ENCODE results near the gene ZRSR2.
"Not testable (repeated sequence)": the region's sequence is repeated elsewhere in the genome, so short reads cannot be mapped to it uniquely, and the experiment has no call there.

ZRSR2 gene

DNA sequence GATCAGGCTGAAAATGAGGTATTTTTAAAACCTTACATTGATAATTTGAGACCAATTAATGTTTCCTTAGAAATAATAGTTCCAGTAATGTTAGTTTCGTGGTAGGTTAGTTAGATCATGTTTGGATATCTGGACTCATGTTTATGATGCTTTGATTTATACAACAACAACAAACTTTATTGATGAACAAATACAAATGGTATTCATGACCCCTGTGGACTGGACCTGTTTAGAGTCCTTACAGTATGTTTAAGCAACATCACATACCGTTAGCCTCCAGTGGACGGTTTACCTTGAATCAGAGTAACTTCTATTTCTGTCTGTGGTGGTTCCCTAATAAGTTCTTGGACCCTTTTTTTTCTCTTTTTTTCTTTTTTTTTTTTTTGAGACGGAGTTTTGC, 18.0 kb downstream of the ZRSR2 start:
- DNase-seq, result no peak

DNA sequence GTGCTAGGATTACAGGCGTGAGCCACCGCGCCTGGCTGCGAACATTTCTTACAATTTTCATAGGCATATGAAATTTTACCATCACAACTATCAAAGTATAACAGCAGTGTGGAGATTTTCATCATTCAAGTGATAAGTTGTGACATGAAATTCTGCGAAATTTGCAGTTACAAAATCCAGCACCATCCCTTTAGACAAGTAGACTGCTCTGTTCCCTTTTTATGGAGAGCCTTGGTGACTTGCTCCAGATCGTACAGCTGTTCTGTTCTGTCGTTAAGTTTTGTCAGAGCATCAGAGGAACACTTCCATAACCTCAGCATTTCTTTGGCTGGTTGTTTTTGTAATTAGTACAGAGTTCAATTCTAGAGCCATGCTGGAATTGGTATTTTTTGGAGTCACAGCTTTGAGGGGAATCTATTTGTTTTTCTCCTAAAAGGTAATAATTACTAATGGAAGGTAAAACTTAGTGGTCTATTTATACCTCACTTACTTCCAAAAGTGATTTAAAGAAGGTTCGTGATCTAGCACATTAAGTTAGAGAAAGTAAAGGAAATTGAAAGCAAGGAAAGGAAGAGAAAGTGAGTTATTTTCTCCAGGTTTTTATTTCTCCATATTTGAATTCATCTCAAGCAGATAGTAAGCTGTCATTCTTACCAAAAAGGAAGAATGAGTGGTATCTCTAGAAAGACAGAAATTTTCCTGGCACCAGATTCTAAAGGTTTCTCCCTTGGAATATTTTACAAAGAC, 22.1 kb downstream of the ZRSR2 start:
- DNase-seq, result no peak

DNA sequence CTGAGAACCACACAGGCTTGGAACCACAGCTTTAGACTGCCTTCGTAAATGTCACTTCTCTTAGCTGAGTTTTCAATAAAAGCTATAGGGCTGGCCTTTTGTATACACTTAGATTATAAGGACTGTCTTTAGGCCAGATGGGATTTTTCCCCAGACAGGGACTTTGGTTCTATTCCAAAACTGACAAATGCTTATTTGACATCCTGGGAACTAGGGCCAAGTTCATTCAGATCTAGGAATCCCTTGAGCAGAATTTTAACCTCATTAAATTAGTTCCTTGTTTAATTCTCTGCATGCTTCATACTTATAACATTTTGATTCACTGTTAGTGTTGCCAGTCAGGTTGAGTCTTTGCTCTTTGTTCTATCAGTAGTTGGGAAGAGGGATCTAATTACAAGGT, 23.1 kb downstream of the ZRSR2 start:
- no peak for DNase-seq

DNA sequence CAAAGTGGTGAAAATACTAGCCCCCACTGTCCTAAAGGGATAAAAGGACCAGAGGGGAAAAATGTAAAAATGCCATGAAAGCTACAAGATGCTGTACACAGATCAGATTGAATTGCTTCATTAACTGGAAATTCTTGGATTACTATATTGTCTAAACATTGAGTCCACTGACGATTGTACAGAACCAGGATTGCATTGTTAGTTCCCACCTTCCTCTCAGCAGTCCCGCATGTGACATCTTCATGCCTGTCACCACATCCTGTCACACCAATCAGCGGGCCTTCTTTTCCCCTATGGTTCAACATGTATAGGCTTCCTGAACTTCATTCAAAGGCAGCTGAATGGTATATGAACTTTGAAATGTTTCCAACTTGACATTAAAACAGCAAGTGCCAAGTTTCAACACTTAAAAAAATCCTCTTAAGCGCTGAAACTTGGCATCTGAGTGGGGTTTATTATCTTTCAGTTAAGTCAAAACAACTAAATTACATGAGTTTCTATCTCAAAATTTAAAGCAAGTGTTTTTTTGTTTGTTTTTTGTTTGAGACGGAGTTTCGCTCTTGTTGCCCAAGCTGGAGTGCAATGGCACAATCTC, 24.6 kb downstream of the ZRSR2 start:
- no peak for DNase-seq

DNA sequence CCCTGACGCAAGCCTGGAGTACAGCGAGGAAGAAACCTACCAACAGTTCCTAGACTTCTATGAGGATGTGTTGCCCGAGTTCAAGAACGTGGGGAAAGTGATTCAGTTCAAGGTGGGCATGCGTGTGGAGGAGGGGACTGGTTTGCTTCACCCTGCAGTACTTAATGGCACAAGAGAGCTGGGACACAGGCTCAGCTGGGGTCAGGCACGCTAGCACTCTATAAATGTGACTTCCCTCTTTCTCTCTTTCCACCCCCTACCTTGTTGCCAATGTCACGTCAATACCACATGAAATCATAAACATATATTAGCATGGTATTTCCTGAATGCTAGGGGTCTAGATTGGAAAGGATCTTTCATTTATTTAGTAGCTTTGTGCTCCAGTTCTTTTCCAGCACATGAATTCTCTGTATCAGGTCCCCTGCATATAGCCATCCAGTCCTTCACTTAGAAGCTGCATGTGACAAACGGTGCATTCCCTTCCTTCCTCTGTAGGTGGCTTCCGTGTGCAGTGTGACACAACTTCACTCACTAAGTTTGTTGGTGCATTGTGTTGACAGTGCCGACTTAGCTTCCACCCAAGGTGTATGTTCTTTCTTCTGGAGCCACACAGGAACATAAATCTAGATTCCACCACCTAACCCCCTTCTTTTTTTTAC, 25.6 kb downstream of the ZRSR2 start:
- no peak for DNase-seq

DNA sequence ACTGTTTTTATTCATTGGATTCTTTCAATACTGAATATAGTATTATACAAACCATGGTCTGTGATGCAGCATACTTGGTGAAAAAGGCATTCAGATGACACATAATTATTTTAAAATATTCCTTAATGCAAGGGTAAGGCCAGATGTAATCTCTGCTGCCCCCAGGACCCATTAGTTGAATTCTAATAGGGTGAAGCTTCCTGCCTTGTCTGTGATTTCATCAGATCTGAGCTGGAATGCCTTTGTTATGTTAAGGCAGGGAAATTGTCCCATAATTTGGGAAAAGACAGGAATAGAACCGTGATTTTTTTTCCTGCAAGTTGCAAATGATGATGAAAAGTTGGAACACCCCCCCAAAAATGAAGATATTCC, 26.1 kb downstream of the ZRSR2 start:
- DNase-seq, result no peak

DNA sequence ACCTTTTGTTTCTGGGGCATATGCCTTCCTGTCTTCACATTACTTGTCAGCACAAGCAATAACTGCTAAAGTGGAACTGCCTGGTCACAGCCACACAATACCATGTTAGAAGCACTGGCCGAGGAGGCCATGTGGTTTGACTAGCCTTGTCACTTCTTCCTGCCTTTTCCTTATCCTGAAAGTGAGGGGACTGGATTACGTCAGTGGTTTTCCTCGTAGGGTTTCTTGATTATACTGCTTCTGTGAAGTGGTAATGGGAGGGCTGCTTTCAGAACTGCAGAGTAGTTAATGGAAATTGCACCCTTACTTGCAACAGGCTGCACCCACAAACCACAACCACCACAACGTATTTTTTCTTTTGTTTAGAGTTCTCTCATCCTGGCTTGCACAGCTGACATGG, 26.6 kb downstream of the ZRSR2 start:
- DNase-seq, result no peak

DNA sequence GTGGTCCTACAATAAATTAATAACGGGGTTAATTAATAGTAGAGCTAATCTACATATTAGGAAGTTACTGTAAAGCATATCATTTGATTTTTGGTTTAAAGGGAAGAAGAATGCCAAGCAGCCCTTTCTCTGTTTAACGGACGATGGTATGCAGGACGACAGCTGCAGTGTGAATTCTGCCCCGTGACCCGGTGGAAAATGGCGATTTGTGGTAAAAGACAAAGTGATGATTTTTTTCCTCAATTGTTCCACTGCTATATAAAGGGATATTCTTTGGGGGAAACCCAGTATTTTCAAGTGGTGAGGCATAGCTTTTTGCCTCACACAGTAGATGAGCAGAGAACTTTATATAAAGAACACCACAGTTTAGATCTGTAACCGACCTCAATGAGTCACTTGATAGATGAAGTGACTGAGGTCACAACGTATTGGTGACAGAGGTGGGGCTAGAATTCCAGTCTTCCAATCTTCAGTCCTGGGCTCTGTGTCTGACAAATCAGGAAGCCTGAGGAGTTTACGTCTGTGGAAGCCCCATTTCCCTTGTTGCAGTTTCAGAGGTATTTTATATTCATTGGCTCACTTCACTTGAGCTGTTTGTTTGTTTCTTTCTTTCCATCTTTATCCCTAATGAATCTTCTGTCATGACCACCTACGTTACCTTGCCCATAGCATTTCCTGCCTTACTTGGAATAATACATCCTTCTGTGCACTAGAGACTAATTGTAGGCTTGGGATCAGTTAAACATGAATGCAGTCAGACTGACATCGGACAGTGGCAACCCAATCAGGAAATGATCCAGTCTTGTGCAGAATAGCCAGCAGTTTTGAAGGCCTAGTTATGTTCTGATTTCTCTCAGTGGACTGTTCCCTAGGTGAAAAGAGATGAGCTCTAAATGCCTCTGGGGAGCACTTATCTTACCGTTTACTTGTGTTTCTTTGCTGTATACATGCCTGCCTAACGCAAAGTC, 30.1 kb downstream of the ZRSR2 start:
- DNase-seq, result no peak

DNA sequence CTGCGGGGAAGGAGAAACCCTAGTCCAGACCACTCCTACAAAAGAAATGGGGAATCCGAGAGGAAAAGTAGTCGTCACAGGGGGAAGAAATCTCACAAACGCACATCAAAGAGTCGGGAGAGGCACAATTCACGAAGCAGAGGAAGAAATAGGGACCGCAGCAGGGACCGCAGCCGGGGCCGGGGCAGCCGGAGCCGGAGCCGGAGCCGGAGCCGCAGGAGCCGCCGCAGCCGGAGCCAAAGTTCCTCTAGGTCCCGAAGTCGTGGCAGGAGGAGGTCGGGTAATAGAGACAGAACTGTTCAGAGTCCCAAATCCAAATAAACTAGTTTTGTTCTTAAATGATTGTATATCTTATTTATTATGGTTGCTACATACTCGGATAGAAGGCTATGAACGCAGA, 32.6 kb downstream of the ZRSR2 start:
- DNase-seq, result no peak

DNA sequence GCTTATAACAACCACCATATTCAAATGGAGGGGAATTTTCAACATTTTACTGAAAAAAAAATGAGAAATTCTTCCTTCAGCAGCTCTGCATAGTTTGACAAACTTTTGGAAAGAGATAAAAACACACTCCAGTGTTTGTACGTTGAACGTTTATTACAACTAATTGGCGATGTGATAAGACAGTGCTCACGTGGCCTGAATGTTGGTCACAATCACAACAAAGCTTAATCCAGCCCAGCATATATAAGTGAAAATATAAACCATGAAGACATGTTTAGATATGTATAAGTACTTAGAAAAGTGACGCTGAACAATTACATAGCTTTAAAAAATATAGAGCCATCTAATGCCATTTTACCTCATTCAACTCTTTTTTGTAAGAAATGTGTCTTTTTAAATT, 35.7 kb downstream of the ZRSR2 start:
- no peak for DNase-seq

DNA sequence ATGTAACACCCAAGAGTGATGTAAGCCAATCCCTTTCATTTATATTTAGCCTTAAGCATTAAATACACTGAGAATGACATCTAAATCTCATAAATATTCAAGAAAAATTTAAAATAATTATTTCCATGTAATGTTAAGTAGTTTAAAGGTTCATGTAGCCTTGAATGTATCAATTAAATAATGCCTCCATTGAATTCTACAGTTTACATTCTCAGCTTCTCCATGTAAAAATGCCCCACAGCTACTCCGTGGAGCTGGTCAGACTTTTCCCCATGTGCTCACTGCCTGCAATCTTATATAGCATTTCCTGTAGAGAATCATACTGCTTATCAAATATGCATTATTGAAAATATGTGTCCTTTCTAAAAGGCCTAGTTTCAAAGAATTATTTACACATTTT, 38.9 kb downstream of the ZRSR2 start:
- no peak for DNase-seq

DNA sequence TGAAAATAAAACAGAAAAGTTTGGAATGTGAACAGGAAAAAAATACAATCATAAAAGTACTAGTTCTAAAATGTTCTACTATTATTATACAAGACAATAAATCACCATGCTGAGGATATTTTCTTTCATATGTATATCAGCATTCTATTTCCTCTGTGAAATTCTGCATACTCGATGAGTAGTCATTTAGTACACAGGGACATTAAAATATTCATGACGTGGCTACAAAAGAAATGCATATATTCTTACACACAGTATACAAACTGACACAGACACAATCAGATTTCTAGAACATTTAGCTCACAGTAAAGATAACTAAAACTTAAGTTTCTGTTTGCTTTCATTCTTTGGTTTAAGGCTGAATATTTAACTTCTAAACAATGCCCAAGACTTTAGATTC, 41.1 kb downstream of the ZRSR2 start:
- DNase-seq, result not testable (repeated sequence)

DNA sequence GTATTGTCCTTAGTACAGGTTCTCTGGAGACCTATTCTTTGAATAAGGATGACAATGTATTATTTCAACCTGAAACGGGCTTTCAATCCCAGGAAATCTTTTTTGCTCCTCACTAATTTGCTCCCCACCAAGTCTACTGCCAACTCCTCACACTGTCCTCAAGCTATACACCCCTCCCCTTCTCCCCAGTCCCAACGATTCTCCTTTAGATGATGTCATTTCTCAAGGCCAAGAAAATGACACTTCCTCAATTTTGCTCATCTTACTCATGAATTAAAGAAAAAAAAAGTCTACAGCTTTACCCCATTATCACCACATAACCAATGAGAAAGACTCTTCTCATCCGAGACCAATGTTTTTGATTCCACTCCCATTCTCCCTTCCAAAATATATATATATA, 43.8 kb downstream of the ZRSR2 start:
- no peak for DNase-seq

DNA sequence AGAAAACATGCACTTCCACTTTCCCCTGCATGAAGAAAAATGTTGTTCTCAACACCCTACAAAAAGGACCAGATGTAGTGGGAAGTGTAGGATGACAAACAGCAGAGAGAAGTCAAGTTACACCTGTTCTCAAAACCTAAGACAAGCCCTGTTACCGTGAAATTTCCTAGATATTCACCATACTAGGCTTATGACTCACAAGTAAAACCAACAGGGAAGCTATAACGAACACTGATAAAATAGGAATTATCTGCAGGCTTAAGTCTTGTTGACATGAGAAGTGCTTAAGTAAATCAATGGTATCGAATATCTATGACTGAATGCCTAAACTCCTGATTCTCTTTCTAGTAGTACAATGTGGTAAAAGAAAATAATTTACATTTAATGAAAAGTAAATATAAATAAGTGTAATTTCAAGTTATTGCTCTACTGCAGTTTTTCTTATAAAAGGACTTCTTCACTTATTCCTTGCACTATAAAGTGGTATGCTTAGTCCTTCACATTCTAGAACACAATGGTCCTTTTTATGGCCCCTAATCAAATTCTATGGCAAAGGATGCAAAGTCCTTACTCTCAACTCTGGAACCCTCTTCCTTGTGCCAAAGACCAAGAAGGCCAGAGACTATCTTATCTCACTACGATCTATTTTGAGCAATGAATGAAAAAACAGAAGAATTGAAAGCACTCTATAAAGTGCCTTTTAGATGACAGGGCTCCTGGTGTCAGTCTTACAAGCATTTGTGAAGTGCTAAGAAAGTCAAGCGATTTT, 44.7 kb downstream of the ZRSR2 start:
- no peak for DNase-seq

DNA sequence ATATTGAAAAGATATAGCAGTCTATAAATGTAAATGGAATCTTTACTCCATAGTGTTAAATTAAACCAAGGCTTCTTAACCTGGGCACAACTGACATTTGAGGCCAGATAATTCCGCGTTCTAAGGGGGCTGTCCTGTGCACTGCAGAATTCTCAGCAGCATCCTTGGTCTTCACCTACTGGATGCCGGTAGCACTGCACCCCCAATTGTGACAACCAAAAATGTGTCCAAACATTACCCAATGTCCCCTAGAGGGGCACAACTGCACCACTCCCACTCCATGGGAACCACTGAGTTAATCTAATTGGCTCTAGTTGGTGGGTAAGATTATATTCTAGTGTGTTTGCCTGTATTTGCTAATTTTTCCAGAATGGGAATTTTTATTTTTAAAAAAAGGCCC, 47.7 kb downstream of the ZRSR2 start:
- no peak for DNase-seq

DNA sequence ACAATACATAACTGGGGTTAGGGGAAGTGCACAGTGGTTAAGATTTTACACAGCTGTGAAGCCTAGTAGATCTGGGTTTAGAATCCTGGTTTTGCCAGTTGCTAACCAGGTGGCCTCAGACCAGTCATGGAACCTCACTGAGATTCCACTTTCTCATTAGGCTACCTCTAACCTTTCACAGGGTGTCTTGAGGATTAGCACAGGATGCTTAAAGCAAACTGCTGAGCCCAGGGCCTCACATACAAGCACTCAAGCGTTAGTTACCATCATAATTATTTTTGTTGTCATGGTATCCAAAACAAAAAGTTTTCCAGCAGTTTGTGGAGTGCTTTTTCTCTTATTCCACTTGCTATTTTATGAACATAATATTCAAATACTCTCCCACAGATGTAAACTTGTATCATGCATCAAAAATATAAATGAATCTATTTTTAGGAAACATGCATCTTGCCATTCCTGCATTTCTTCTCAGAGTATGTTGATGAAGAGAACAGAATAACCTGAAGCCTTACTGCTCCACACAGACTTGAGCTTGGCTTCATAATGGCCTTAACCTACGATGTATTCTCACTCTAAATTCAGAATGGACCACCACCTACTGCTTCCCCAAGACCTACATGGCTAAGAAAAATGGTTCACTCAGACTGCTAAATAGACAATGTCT, 51.7 kb downstream of the ZRSR2 start:
- DNase-seq, result no peak

DNA sequence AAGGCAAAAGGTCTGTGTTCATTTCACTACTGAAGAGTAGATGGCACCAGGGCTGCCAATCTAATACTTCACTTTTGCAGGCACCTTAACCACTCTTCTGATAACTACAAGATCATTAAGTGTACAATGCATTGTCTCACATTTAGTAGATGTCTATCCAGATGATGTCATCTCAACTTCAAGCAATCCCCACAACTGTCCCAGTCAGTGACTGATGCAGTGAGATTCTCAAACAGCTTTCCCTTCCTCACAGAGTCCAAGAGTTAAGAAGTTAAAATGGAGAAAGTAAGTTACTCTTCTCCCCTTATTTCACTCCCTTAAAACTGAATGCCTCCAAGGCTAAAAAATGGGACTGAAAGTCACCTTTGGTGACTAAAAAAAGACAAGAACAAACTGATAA, 53.7 kb downstream of the ZRSR2 start:
- DNase-seq, result no peak

DNA sequence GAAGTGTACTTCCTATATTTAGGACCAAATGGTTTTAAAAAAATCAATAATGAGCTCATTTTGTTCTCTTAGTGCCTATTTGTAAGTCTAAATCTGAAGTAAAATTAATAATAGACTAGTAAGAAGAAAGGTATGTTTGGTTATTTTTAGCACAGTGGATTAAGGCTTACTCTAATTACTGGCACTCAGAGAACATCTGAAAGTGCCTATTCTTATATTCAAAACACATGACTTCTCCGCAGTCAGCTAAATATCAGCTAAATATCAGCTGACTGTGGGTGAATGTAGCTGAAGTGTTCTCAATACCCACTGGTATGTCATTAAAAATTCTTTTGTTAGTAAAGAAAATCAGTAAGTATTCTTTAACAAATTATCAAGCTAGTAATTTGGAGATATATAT, 58.3 kb downstream of the ZRSR2 start:
- DNase-seq, result no peak

DNA sequence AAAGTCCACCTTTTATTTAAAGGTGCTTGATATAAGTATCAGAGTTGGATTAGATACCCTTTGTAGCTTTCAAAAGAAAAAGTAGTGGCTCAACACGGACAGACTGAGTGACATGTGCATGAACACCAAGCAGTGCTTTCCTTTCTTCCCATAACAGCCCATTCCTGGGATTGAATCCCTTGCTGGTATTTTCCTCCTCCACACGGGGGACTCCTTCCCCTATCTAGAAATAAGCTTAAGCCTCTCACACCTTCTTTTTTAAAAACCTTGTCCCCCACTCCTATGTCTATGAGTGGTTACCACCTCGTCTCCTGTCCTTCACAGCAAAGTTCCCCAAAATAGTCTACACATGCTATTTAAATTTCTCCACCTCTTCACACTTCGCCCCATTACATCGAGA, 59.3 kb downstream of the ZRSR2 start:
- DNase-seq, result no peak

DNA sequence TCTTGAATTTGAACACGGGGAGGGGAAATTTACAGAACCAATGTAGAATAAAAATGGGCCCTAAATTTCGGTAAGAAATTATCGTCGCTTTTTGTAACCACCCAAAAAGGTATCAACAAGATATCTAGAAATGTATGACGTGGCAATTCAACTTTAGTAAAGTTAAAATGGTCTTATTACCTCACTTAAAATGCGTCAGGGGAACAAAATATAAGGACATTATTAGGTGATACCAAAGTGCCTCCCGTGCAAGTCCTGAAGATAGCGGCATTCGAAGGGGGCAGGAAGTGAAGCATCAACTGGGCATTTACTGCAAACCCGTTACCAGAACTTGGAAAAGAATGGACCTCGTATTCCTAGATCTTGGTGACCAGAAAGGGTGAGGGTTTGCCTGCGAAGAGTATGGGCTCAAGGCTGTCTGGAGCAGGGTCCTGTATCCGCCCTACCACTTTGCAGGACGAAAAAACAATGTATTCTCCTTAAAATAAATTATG, 63.3 kb downstream of the ZRSR2 start:
- no peak for DNase-seq

DNA sequence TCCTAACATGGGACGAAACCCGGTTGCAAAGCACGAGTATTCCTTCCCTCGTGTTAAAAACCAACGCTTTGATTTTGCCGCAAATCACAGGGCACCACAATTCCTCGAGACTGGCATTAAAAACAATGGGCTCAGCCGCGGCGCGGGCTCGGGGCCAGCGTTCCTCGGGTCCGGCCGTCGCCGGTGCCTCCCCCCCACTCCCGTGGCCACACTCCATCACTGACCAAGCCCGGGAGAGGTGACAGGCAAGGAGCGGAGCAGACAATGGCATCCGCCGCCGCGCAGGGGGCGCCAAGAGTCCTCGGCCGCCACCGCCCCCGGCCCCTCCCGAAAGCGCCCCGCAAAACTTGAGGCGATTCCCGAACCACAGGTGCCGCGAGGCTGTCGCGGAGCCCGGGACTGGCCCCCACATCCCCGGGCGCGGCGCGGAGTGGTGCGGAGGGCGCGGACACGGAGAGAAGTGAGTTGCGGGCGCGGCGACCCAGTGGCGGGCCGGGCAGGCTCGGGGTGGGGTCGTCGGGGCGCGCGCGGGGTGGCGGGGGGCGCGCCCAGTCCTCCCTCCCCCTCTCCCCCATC, 63.9 kb downstream of the ZRSR2 start:
- no peak for DNase-seq
